ENCODE measurements around the gene ARRB1. TPM values are rescaled to one million over a fixed set of nuclear protein-coding genes. Genes with fewer than 3 reads are reported as not detected.

ARRB1 gene
- total and polyA plus RNA-seq, 10 of the 15 experiments (the other 5 are each of a cell fraction or from before 2014, with no cell fraction given): 0.39 to 12.9 (median 1.7) TPM

- Histone ChIP-seq H3K79me2 (ENCODE audit: control insufficient read depth, insufficient read depth, low read length) (no peaks in the 10 kb centered on the region), H3K9me3 (replicated peaks; ENCODE audit: control insufficient read depth, insufficient read depth, low read length) (no peaks in the 10 kb centered on the region), H3K4me3 (no peak overlapping the region), H4K20me1 (ENCODE audit: control insufficient read depth, insufficient read depth) (no peaks in the 10 kb centered on the region), H3K27ac (ENCODE audit: control insufficient read depth, insufficient read depth) (no peak overlapping the region), H3K27me3 (replicated peaks in 1 of 2; ENCODE audit: control insufficient read depth in 2 of 2, insufficient read depth in 2 of 2, low read length in 1 of 2) (no peaks in the 10 kb centered on the region; a peak in 1 of 4 replicates), H3K4me2 (ENCODE audit: control insufficient read depth, insufficient read depth) (no peak overlapping the region), H3K4me1 (ENCODE audit: control insufficient read depth, insufficient read depth, low read length) (peaks cover 3% of the 10 kb centered on the region; the same call in 1 of the 2 replicates), H3K9ac (ENCODE audit: control insufficient read depth, insufficient read depth, low read length) (no peak overlapping the region), H2AFZ (ENCODE audit: control insufficient read depth, low read depth, low read length) (no peak overlapping the region), H3K36me3 (ENCODE audit: control insufficient read depth in 2 of 2, insufficient read depth in 2 of 2, low read length in 1 of 2) (no peaks in the 10 kb centered on the region)
- no peak for ATAC-seq
- CTCF ChIA-PET: interaction anchor here (1.0 to 17.1 kb wide), 16 partner anchors 11 to 145 kb away, joined by 3 to 406 read pairs (median 12); partner anchors contain the start of gene GDPD5
- WGBS (ENCODE audit: insufficient coverage, insufficient replicate concordance, low lambda C conversion rate, missing lambda C conversion rate): 22% methylated on average over 3 of the region's 3 CpGs
- TF ChIP-seq SIX5 (IDR thresholded peaks at IDR 0.05; ENCODE audit: low read depth, low read length, severe bottlenecking) (no peak), SUPT20H (IDR thresholded peaks at IDR 0.05; ENCODE audit: borderline replicate concordance, control insufficient read depth, low read depth, low read length) (no peak), FOXK2 (IDR thresholded peaks at IDR 0.05) (no peak), WRNIP1 (IDR thresholded peaks at IDR 0.05; ENCODE audit: borderline replicate concordance, low read depth, low read length) (no peak)
- in situ Hi-C loops (cut with MboI): no loop called here
- RAD21 ChIA-PET (ENCODE audit: unreplicated experiment): interaction anchor here (1.3 to 9.8 kb wide), 5 partner anchors 41 to 145 kb away, joined by 4 to 118 read pairs (median 4); no protein-coding TSS in a partner anchor
- no TSS peak for BruUV-seq (replicated peaks)
- DNase-seq (ENCODE audit: low read depth, low spot score): no peak
- POLR2A ChIA-PET: interaction anchor here (0.7 kb wide), 1 partner anchor 13 kb away, joined by 3 read pairs; no protein-coding TSS in a partner anchor
- intact Hi-C loops (cut with micrococcal nuclease; ENCODE audit: unreplicated experiment): no loop called here
- SMC1A ChIA-PET (ENCODE audit: uncharacterized antibody, unreplicated experiment): interaction anchor here (1.0 to 8.3 kb wide), 12 partner anchors 35 to 145 kb away, joined by 3 to 89 read pairs (median 7); no protein-coding TSS in a partner anchor
- no peak for FAIRE-seq
These were observed 35.6 kb upstream of the ARRB1 start for GRCh38 chr11:75386942-75387630.

Data from GM12878 (cell line).